Rectal smooth muscle tissue (tissue), 1 donor: ENCODE data around the gene SYCE3.
"Not testable (repeated sequence)": the region's sequence is repeated elsewhere in the genome, so short reads cannot be mapped to it uniquely, and the experiment has no call there.

ENCODE experiments used
- H3K27ac ChIP-seq: one replicate; pipeline ENCODE4 v1.7.0; 2013; ENCODE audit warnings: low read depth, low read length, inconsistent platforms
- H3K27me3 ChIP-seq: one replicate; pipeline ENCODE4 v1.7.0; 2013; ENCODE audit warnings: low read length; ENCODE audit not compliant: control insufficient read depth, insufficient read depth
- H3K36me3 ChIP-seq: one replicate; pipeline ENCODE4 v1.7.0; 2013; ENCODE audit warnings: low read length; ENCODE audit not compliant: control insufficient read depth, insufficient read depth
- H3K4me1 ChIP-seq: one replicate; pipeline ENCODE4 v1.7.0; 2013; ENCODE audit warnings: low read length; ENCODE audit not compliant: control insufficient read depth, insufficient read depth
- H3K4me3 ChIP-seq: one replicate; pipeline ENCODE4 v1.7.0; 2013; ENCODE audit warnings: low read length
- H3K9ac ChIP-seq: one replicate; pipeline ENCODE4 v1.7.0; 2013; ENCODE audit warnings: low read length

SYCE3 gene

GRCh38 chr22:50537765-50538164, 25.0 kb downstream of the SYCE3 start:
- Histone ChIP-seq H3K4me3 (no peak overlapping the region), H3K4me1 (no peaks in the 10 kb centered on the region), H3K27me3 (no peaks in the 10 kb centered on the region), H3K9ac (no peak overlapping the region), H3K36me3 (no peaks in the 10 kb centered on the region), H3K27ac (peak overlapping the region; percentile 32)

- H3K4me1 ChIP-seq, result no peaks in the 10 kb centered on the region
- no peak overlapping the region for H3K4me3 ChIP-seq
- no peak overlapping the region for H3K9ac ChIP-seq
- peaks cover 2% of the 10 kb centered on the region for H3K27me3 ChIP-seq
- H3K27ac ChIP-seq, result no peak overlapping the region
- H3K36me3 ChIP-seq, result no peaks in the 10 kb centered on the region
These were observed 26.5 kb downstream of the SYCE3 start for GRCh38 chr22:50536226-50536625.

GRCh38 chr22:50535113-50535512, 27.6 kb downstream of the SYCE3 start:
- Histone ChIP-seq H3K4me3 (no peak overlapping the region), H3K4me1 (peaks cover 2% of the 10 kb centered on the region), H3K36me3 (no peaks in the 10 kb centered on the region), H3K27me3 (peaks cover 9% of the 10 kb centered on the region), H3K27ac (no peak overlapping the region), H3K9ac (no peak overlapping the region)

GRCh38 chr22:50533856-50534711, 28.6 kb downstream of the SYCE3 start:
- not testable (repeated sequence) for H3K36me3 ChIP-seq, H3K27me3 ChIP-seq, H3K9ac ChIP-seq, H3K4me1 ChIP-seq, H3K27ac ChIP-seq, H3K4me3 ChIP-seq

GRCh38 chr22:50532824-50533796, 29.6 kb downstream of the SYCE3 start:
- peaks cover 2% of the 10 kb centered on the region for H3K4me1 ChIP-seq
- peaks cover 9% of the 10 kb centered on the region for H3K27me3 ChIP-seq
- no peaks in the 10 kb centered on the region for H3K36me3 ChIP-seq
- H3K27ac ChIP-seq, result no peak overlapping the region
- no peak overlapping the region for H3K9ac ChIP-seq
- no peak overlapping the region for H3K4me3 ChIP-seq

GRCh38 chr22:50531962-50532674, 30.6 kb downstream of the SYCE3 start:
- no peaks in the 10 kb centered on the region for H3K36me3 ChIP-seq
- H3K9ac ChIP-seq, result no peak overlapping the region
- peak overlapping the region; percentile 80 for H3K4me3 ChIP-seq
- H3K27me3 ChIP-seq, result peaks cover 9% of the 10 kb centered on the region
- peak overlapping the region; percentile 85 for H3K27ac ChIP-seq
- H3K4me1 ChIP-seq, result peaks cover 2% of the 10 kb centered on the region

GRCh38 chr22:50531546-50531961, 31.2 kb downstream of the SYCE3 start:
- H3K36me3 ChIP-seq, result no peaks in the 10 kb centered on the region
- H3K9ac ChIP-seq, result peak overlapping the region; percentile 97
- peaks cover 9% of the 10 kb centered on the region for H3K27me3 ChIP-seq
- peak overlapping the region; percentile 80 for H3K4me3 ChIP-seq
- H3K4me1 ChIP-seq, result peaks cover 5% of the 10 kb centered on the region
- peak overlapping the region; percentile 85 for H3K27ac ChIP-seq

- Histone ChIP-seq H3K4me3 (peak overlapping the region; percentile 80), H3K4me1 (peaks cover 6% of the 10 kb centered on the region)
These were observed 31.7 kb downstream of the SYCE3 start for GRCh38 chr22:50530877-50531545.

GRCh38 chr22:50530580-50530876, 32.2 kb downstream of the SYCE3 start:
- Histone ChIP-seq H3K4me3 (peak overlapping the region; percentile 67), H3K27me3 (peaks cover 9% of the 10 kb centered on the region), H3K4me1 (peaks cover 6% of the 10 kb centered on the region)

More at GRCh38 chr22:50530877-50531545, 31.7 kb downstream of the SYCE3 start:
- Histone ChIP-seq H3K27me3 (peaks cover 9% of the 10 kb centered on the region), H3K9ac (peak overlapping the region; percentile 97), H3K27ac (peak overlapping the region; percentile 85), H3K36me3 (no peaks in the 10 kb centered on the region)

GRCh38 chr22:50529897-50530579, 32.7 kb downstream of the SYCE3 start, which contains the start of gene TYMP:
Gene TYMP (minus strand): TSS chr22:50530012. CDS start chr22:50529709, 303 bp downstream.
- Histone ChIP-seq H3K4me3 (peak within 1 kb of the TSS; percentile 80), H3K4me1 (peaks cover 6% of the 10 kb centered on the region), H3K9ac (peak within 1 kb of the TSS; percentile 71), H3K36me3 (no peaks in the 10 kb centered on the region), H3K27ac (peak within 1 kb of the TSS; percentile 85), H3K27me3 (peaks cover 9% of the 10 kb centered on the region)

More at GRCh38 chr22:50530580-50530876, 32.2 kb downstream of the SYCE3 start:
- H3K27ac ChIP-seq, result peak overlapping the region; percentile 85
- no peaks in the 10 kb centered on the region for H3K36me3 ChIP-seq
- peak overlapping the region; percentile 71 for H3K9ac ChIP-seq

GRCh38 chr22:50529416-50529896, 33.3 kb downstream of the SYCE3 start:
- Histone ChIP-seq H3K36me3 (no peaks in the 10 kb centered on the region), H3K9ac (peak overlapping the region; percentile 38), H3K27ac (peak overlapping the region; percentile 56), H3K4me3 (peak overlapping the region; percentile 67), H3K27me3 (peaks cover 9% of the 10 kb centered on the region), H3K4me1 (peaks cover 6% of the 10 kb centered on the region)
